H1 (cell line): ENCODE measurements around the gene POLR2C. TPM values are rescaled to one million over a fixed set of nuclear protein-coding genes. Genes with fewer than 3 reads are reported as not detected.

Experiments used
- CTCF ChIA-PET: fragments of 300-600 bp; sonication (Branson Sonifier 250); formaldehyde crosslinking; loops from one replicate; lab custom pipeline; 2021; ENCODE audit not compliant: partially characterized antibody; lab: Charles Lee
- POLR2A ChIA-PET: fragments of 300-600 bp; sonication (Branson Sonifier 250); formaldehyde crosslinking; loops from one replicate; lab custom pipeline; 2021; ENCODE audit warnings: inconsistent platforms; ENCODE audit not compliant: partially characterized antibody; lab: Charles Lee
- DNase-seq, 2 experiments: peaks; one replicate each; pipeline versions ENCODE4 v3.0.0 to v3.0.0-alpha.2; 2010 to 2022; ENCODE audit warnings: low spot score in 2 of 2, low read depth in 1 of 2, mixed read lengths in 1 of 2
- FAIRE-seq: peaks from 2 replicates; lab custom pipeline; 2011; peaks lifted over from hg19 to GRCh38; lab: Jason Lieb, UNC
- H2AFZ ChIP-seq: 2 replicates; pipeline ENCODE4 v1.8.1; 2012; ENCODE audit warnings: low read length, inconsistent platforms
- H2AK5ac ChIP-seq: 2 replicates; pipeline ENCODE4 v1.6.1; 2013; ENCODE audit warnings: low read depth, low read length
- H2BK120ac ChIP-seq: replicated peaks from 2 replicates; pipeline ENCODE3; 2013; ENCODE audit warnings: low read depth, low read length, inconsistent platforms
- H2BK12ac ChIP-seq: 2 replicates; pipeline ENCODE4 v1.6.1; 2013; ENCODE audit warnings: low read depth, low read length
- H2BK15ac ChIP-seq: 2 replicates; pipeline ENCODE4 v1.6.1; 2013; ENCODE audit warnings: low read length
- H2BK20ac ChIP-seq: 2 replicates; pipeline ENCODE4 v1.6.1; 2013; ENCODE audit warnings: low read length
- H2BK5ac ChIP-seq: 2 replicates; pipeline ENCODE4 v1.6.1; 2013; ENCODE audit warnings: low read depth, low read length
- H3K14ac ChIP-seq: 2 replicates; pipeline ENCODE4 v1.6.1; 2013; ENCODE audit warnings: inconsistent platforms; ENCODE audit not compliant: insufficient read length
- H3K18ac ChIP-seq: 2 replicates; pipeline ENCODE4 v1.6.1; 2013; ENCODE audit warnings: low read length; ENCODE audit errors: extremely low read depth
- H3K23ac ChIP-seq: 2 replicates; pipeline ENCODE4 v1.6.1; 2013; ENCODE audit warnings: inconsistent platforms; ENCODE audit not compliant: insufficient read length
- H3K23me2 ChIP-seq: 2 replicates; pipeline ENCODE4 v1.6.1; 2013; ENCODE audit warnings: low read depth, low read length
- H3K27ac ChIP-seq: 2 replicates; pipeline ENCODE4 v1.6.1; 2011; ENCODE audit warnings: low read depth, low read length, inconsistent platforms
- H3K27me3 ChIP-seq, 4 experiments: replicated peaks in 1 of 4; 1 replicate in 1 of 4; 2 replicates in 3 of 4; pipeline versions ENCODE4 v1.6.1 to v1.8.1; 2011 to 2013; ENCODE audit warnings: low read length in 3 of 4, mild to moderate bottlenecking in 3 of 4, inconsistent platforms in 2 of 4, mixed read lengths in 2 of 4, moderate library complexity in 1 of 4; ENCODE audit not compliant: control insufficient read depth in 3 of 4, insufficient read depth in 3 of 4; ENCODE audit errors: extremely low read depth in 1 of 4
- H3K36me3 ChIP-seq, 4 experiments: 2 replicates each; pipeline versions ENCODE4 v1.6.1 to v1.8.1; 2011 to 2013; ENCODE audit warnings: mild to moderate bottlenecking in 4 of 4, low read length in 3 of 4, moderate library complexity in 2 of 4, control low read depth in 1 of 4, inconsistent platforms in 1 of 4; ENCODE audit not compliant: insufficient read depth in 4 of 4, control insufficient read depth in 2 of 4
- H3K4ac ChIP-seq: replicated peaks from 2 replicates; pipeline ENCODE3; 2013; ENCODE audit warnings: low read length, low read depth, mixed read lengths, inconsistent platforms; ENCODE audit not compliant: insufficient read length
- H3K4me1 ChIP-seq, 4 experiments: replicated peaks in 1 of 4; 1 replicate in 1 of 4; 2 replicates in 3 of 4; pipeline versions ENCODE4 v1.6.1 to v1.8.1; 2011 to 2013; ENCODE audit warnings: low read length in 3 of 4, inconsistent platforms in 2 of 4, mixed read lengths in 1 of 4; ENCODE audit not compliant: insufficient read depth in 4 of 4, control insufficient read depth in 3 of 4
- H3K4me2 ChIP-seq, 2 experiments: 2 replicates each; pipeline versions ENCODE4 v1.6.1 to v1.8.1; 2011 to 2013; ENCODE audit warnings: low read depth in 2 of 2, low read length in 2 of 2, control low read depth in 1 of 2, inconsistent platforms in 1 of 2, mild to moderate bottlenecking in 1 of 2; ENCODE audit not compliant: insufficient read depth in 1 of 2
- H3K4me3 ChIP-seq, 4 experiments: fragments of 200-600, 300-600 bp in 1 of 4; sonication (generic), shearing (Covaris generic), sonication (Bioruptor Twin) in 1 of 4; 2 replicates each; pipeline versions ENCODE4 v1.5.1 to v1.8.1; 2011 to 2016; ENCODE audit warnings: low read length in 4 of 4, low read depth in 3 of 4, control low read depth in 2 of 4, inconsistent platforms in 2 of 4, mild to moderate bottlenecking in 2 of 4, mixed read lengths in 1 of 4, moderate library complexity in 1 of 4; ENCODE audit not compliant: insufficient read depth in 2 of 4; ENCODE audit errors: extremely low read depth in 1 of 4
- H3K56ac ChIP-seq: replicated peaks from 2 replicates; pipeline ENCODE3; 2013; ENCODE audit warnings: low read depth, mild to moderate bottlenecking, mixed read lengths, low read length, inconsistent platforms; ENCODE audit not compliant: insufficient read length
- H3K79me1 ChIP-seq: 2 replicates; pipeline ENCODE4 v1.6.1; 2013; ENCODE audit warnings: low read depth, low read length, control low read depth
- H3K79me2 ChIP-seq, 2 experiments: 2 replicates each; pipeline versions ENCODE4 v1.6.1 to v1.8.1; 2012 to 2013; ENCODE audit warnings: low read length in 2 of 2, mild to moderate bottlenecking in 2 of 2, inconsistent platforms in 1 of 2; ENCODE audit not compliant: insufficient read depth in 2 of 2, control insufficient read depth in 1 of 2
- H3K9ac ChIP-seq, 4 experiments: replicated peaks in 1 of 4; 1 replicate in 1 of 4; 2 replicates in 3 of 4; pipeline versions ENCODE4 v1.6.1 to v1.8.1; 2011 to 2013; ENCODE audit warnings: low read depth in 3 of 4, low read length in 3 of 4, control low read depth in 2 of 4, mild to moderate bottlenecking in 2 of 4, moderate library complexity in 2 of 4, inconsistent platforms in 1 of 4; ENCODE audit errors: extremely low read depth in 1 of 4
- H3K9me3 ChIP-seq, 2 experiments: 2 replicates each; pipeline versions ENCODE4 v1.6.1 to v1.8.1; 2012 to 2013; ENCODE audit warnings: mild to moderate bottlenecking in 2 of 2, moderate library complexity in 2 of 2, control low read depth in 1 of 2, inconsistent platforms in 1 of 2, low read depth in 1 of 2, low read length in 1 of 2, mixed read lengths in 1 of 2; ENCODE audit not compliant: insufficient read depth in 2 of 2
- H4K20me1 ChIP-seq, 2 experiments: replicated peaks in 1 of 2; 2 replicates each; pipeline versions ENCODE3 to v1.8.1; 2011 to 2013; ENCODE audit warnings: inconsistent platforms in 2 of 2, low read length in 2 of 2, mild to moderate bottlenecking in 1 of 2; ENCODE audit not compliant: insufficient read depth in 2 of 2, control insufficient read depth in 1 of 2
- H4K5ac ChIP-seq: 2 replicates; pipeline ENCODE4 v1.6.1; 2013; ENCODE audit warnings: low read length, low read depth, mixed read lengths, inconsistent platforms; ENCODE audit not compliant: insufficient read length
- H4K8ac ChIP-seq: 2 replicates; pipeline ENCODE4 v1.8.0; 2013; ENCODE audit warnings: mild to moderate bottlenecking, moderate library complexity, low read length, inconsistent platforms; ENCODE audit not compliant: insufficient read depth; ENCODE audit errors: extremely low read depth
- H4K91ac ChIP-seq: replicated peaks from 2 replicates; pipeline ENCODE3; 2013; ENCODE audit warnings: low read length, mixed read lengths, inconsistent platforms; ENCODE audit not compliant: insufficient read length
- BRCA1 ChIP-seq: IDR thresholded peaks from 2 replicates; pipeline ENCODE4 v1.6.1; 2012; ENCODE audit warnings: low read depth, low read length, improper control_type of control experiment
- HDAC6 ChIP-seq: IDR thresholded peaks from one replicate; pipeline ENCODE4 v1.7.1; 2012; ENCODE audit warnings: low read depth, mild to moderate bottlenecking, inconsistent platforms, low read length, moderate library complexity
- KDM5A ChIP-seq: fragments of 200-600 bp; IDR thresholded peaks from 2 replicates; pipeline ENCODE4 v1.7.1; 2012; ENCODE audit warnings: mild to moderate bottlenecking, low read length, inconsistent platforms, mixed read lengths
- MAX ChIP-seq: IDR thresholded peaks from 2 replicates; pipeline ENCODE4 v1.6.1; 2012; ENCODE audit warnings: inconsistent platforms
- SRF ChIP-seq: IDR thresholded peaks from 2 replicates; pipeline ENCODE4 v1.6.1; 2011; ENCODE audit warnings: mild to moderate bottlenecking, low read depth, low read length, moderate library complexity
- TBP ChIP-seq: IDR thresholded peaks from 2 replicates; pipeline ENCODE4 v1.6.1; 2011; ENCODE audit warnings: low read depth, low read length, improper control_type of control experiment
- USF2 ChIP-seq: IDR thresholded peaks from 2 replicates; pipeline ENCODE4 v1.6.1; 2011; ENCODE audit warnings: low read length, improper control_type of control experiment
- WGBS, 2 experiments: shearing (Covaris generic) in 1 of 2; methylation state at CpG; one replicate each; pipeline versions ENCODE4 v1.1.6 to v1.1.7; 2013 to 2015; ENCODE audit warnings: low lambda C conversion rate in 2 of 2, mixed read lengths in 2 of 2, inconsistent platforms in 1 of 2, low coverage in 1 of 2, missing lambda C conversion rate in 1 of 2; ENCODE audit not compliant: insufficient replicate concordance in 2 of 2, insufficient coverage in 1 of 2, insufficient read length in 1 of 2; ENCODE audit errors: extremely low coverage in 1 of 2, missing lambda C conversion rate in 1 of 2; 5-methylcytosine and 5-hydroxymethylcytosine counted together
- polyA plus RNA-seq, 7 experiments: library from polyadenylated mRNA; depleted of rRNA in 3 of 7; stranded (reverse) in 5 of 7; unstranded in 2 of 7; fragments of >200 nt in 5 of 7; fragments of 200-250 nt in 2 of 7; gene quantifications; 1 replicate in 5 of 7; 2 replicates in 1 of 7; 4 replicates in 1 of 7; pipeline versions ENCODE4 v1.2.1 to v1.2.3, GENCODE V29; 2011 to 2013; ENCODE audit warnings: missing spikeins in 2 of 7, mixed read lengths in 2 of 7
- total RNA-seq: library from RNA; stranded (reverse); fragmentation: NEBNext Ultra II Directional; extraction: Animal tissue kit (Norgen Biotek cat#: 25700); gene quantifications from 2 replicates; pipeline ENCODE4 v1.2.1, GENCODE V29; 2021
- TF ChIP-seq, protein P1 (sequence below): IDR thresholded peaks from 2 replicates; pipeline ENCODE4 v1.6.1; 2012; ENCODE audit warnings: low read length, inconsistent platforms

Gene POLR2C
- total and polyA plus RNA-seq, 2 of the 8 experiments (the other 6 are each of a cell fraction or from before 2014, with no cell fraction given) = 72.5 to 132 TPM

DNA sequence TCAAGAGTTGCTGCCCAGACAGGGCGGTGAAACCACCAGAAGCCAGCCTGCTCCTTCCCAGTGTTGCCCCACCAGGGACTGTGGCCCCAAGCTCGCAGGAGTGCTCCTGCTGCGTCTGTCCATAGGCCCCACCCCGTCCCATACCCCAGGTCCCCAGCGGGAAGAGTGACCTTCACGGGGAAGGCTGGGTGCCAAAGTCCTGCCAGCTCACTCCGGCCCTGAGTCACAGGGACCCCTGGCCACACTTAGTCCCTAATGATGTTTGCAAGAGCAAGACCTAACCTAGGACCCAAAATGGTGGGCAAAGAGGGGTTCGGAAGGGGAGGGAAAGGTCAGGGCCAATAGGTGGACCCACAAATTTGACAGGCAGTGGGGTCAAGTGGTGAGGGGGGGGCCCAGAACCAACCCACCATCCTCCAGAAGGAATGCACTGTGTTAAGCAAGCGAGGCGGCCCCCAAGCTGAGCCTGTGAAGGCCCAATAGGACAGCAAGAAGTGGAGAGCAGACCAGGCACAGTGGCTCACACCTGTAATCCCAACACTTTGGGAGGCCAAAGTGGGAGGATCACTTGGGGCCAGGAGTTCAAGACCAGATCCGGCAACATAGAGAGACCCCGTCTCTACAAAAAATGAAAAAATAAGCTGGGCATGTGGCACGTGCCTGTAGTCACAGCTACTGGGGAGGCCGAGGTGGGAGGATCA is 20.5 kb downstream of the POLR2C start:
- Histone ChIP-seq H4K20me1 (peaks cover 0 to 1% of the 10 kb centered on the region in 2 experiments), H3K4ac (no peak overlapping the region), H2BK12ac (no peak overlapping the region; the same call in 1 of the 2 replicates), H3K27me3 (peaks cover 0 to 12% (median 4%) of the 10 kb centered on the region in 4 experiments; a peak in 4 of 7 replicates), H3K79me2 (no peaks in the 10 kb centered on the region), H3K56ac (no peak overlapping the region), H3K9me3 (no peaks in the 10 kb centered on the region), H3K4me2 (no peak overlapping the region), H4K8ac (no peak overlapping the region), H3K9ac (no peak overlapping the region), H4K91ac (no peak overlapping the region), H3K4me1 (peaks cover 0 to 31% (median 19%) of the 10 kb centered on the region in 4 experiments; a peak in 6 of 7 replicates), H2BK120ac (no peak overlapping the region), H4K5ac (no peak overlapping the region), H3K14ac (no peak overlapping the region), H3K18ac (no peak overlapping the region), H2BK15ac (no peak overlapping the region), H3K27ac (no peak overlapping the region), H3K4me3 (no peak overlapping the region), H3K23me2 (peaks cover 16% of the 10 kb centered on the region; the same call in 1 of the 2 replicates), H3K23ac (no peak overlapping the region), H2AFZ (no peak overlapping the region), H2BK20ac (no peak overlapping the region), H3K36me3 (no peaks in the 10 kb centered on the region), H3K79me1 (0 out of 2 replicates have a peak, but pooled peaks cover 3% of the 10 kb centered on the region), H2AK5ac (no peak overlapping the region), H2BK5ac (no peak overlapping the region)
- CTCF ChIA-PET = interaction anchor here (1.0 to 15.0 kb wide), 4 partner anchors 21 to 182 kb away, joined by 3 to 210 read pairs (median 74); partner anchors contain the start of gene POLR2C
- FAIRE-seq (no peak), DNase-seq (no peak)
- POLR2A ChIA-PET = interaction anchor here (1.1 to 1.7 kb wide), 3 partner anchors 20 to 54 kb away, joined by 4 to 5 read pairs (median 4); partner anchors contain the start of gene POLR2C
- 90% methylated on average over 13 of the region's 14 CpGs; no CpG with 5 or more reads in 1 of the 2 experiments for WGBS, 2 experiments
- TF ChIP-seq, protein P1, sequence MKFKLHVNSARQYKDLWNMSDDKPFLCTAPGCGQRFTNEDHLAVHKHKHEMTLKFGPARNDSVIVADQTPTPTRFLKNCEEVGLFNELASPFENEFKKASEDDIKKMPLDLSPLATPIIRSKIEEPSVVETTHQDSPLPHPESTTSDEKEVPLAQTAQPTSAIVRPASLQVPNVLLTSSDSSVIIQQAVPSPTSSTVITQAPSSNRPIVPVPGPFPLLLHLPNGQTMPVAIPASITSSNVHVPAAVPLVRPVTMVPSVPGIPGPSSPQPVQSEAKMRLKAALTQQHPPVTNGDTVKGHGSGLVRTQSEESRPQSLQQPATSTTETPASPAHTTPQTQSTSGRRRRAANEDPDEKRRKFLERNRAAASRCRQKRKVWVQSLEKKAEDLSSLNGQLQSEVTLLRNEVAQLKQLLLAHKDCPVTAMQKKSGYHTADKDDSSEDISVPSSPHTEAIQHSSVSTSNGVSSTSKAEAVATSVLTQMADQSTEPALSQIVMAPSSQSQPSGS = no peak
- TF ChIP-seq BRCA1 (no peak), HDAC6 (no peak), KDM5A (no peak), USF2 (no peak), TBP (no peak), MAX (no peak), SRF (no peak)
